PC-9 (cell line): ENCODE results near the gene SPPL3. TPM values are rescaled to one million over a fixed set of nuclear protein-coding genes. Genes with fewer than 3 reads are reported as not detected.

Source experiments
- BruUV-seq: library from RNA; stranded (reverse); fragments of 400-500 nt; replicated peaks from 2 replicates; lab custom pipeline; 2021; lab: Mats Ljungman, UMichigan
- CTCF ChIA-PET: fragments of 300-600 bp; sonication (Branson Sonifier 250); formaldehyde crosslinking; loops from one replicate; lab custom pipeline; 2022; ENCODE audit warnings: antibody characterized with exemption; lab: Charles Lee
- POLR2A ChIA-PET: fragments of 300-600 bp; sonication (Branson Sonifier 250); formaldehyde crosslinking; loops from one replicate; lab custom pipeline; 2022; ENCODE audit warnings: antibody characterized with exemption; ENCODE audit not compliant: unreplicated experiment; lab: Charles Lee
- DNase-seq, 2 experiments: peaks; one replicate each; pipeline versions ENCODE4 v3.0.0 to v3.0.0-alpha.2; 2015 to 2022; ENCODE audit warnings: mixed read lengths in 1 of 2
- H2AFZ ChIP-seq: fragments of 200-600 bp; sonication (generic); 2 replicates; pipeline ENCODE4 v1.8.1; 2017; ENCODE audit warnings: antibody characterized with exemption
- H3F3A ChIP-seq: fragments of 200-600 bp; sonication (generic); 2 replicates; pipeline ENCODE4 v1.8.1; 2017; ENCODE audit warnings: antibody characterized with exemption, mild to moderate bottlenecking, low read depth; ENCODE audit not compliant: insufficient read depth
- H3K27ac ChIP-seq: fragments of 200-600 bp; sonication (generic); 2 replicates; pipeline ENCODE4 v1.6.1; 2016; ENCODE audit warnings: mixed run types
- H3K27me3 ChIP-seq: fragments of 200-600 bp; sonication (generic); 2 replicates; pipeline ENCODE4 v1.6.1; 2016; ENCODE audit warnings: low read depth, mixed run types; ENCODE audit not compliant: insufficient read depth
- H3K36me3 ChIP-seq: fragments of 200-600 bp; sonication (generic); 2 replicates; pipeline ENCODE4 v1.6.1; 2016; ENCODE audit warnings: low read depth, mixed run types
- H3K4me1 ChIP-seq: fragments of 200-600 bp; sonication (generic); replicated peaks from 2 replicates; pipeline ENCODE4 v1.6.1; 2016; ENCODE audit warnings: mixed run types; ENCODE audit not compliant: insufficient read depth
- H3K4me2 ChIP-seq: fragments of 200-600 bp; sonication (generic); 2 replicates; pipeline ENCODE4 v1.6.1; 2017; ENCODE audit warnings: mixed run types
- H3K4me3 ChIP-seq: fragments of 200-600 bp; sonication (generic); 2 replicates; pipeline ENCODE4 v1.6.1; 2016; ENCODE audit warnings: mixed run types
- H3K79me2 ChIP-seq: fragments of 200-600 bp; sonication (generic); 2 replicates; pipeline ENCODE4 v1.6.1; 2017; ENCODE audit warnings: low read depth, mixed run types
- H3K9me2 ChIP-seq: fragments of 200-600 bp; sonication (generic); 2 replicates; pipeline ENCODE4 v1.8.1; 2017; ENCODE audit warnings: mild to moderate bottlenecking; ENCODE audit not compliant: insufficient read depth
- H3K9me3 ChIP-seq: fragments of 200-600 bp; sonication (generic); 2 replicates; pipeline ENCODE4 v1.8.1; 2016; ENCODE audit warnings: low read depth; ENCODE audit not compliant: insufficient read depth
- H4K20me1 ChIP-seq: fragments of 200-600 bp; sonication (generic); 2 replicates; pipeline ENCODE4 v1.8.1; 2017; ENCODE audit not compliant: insufficient read depth
- EZH2 ChIP-seq: fragments of 200-600 bp; sonication (generic); IDR thresholded peaks from 2 replicates; pipeline ENCODE4 v1.8.0; 2017; ENCODE audit warnings: antibody characterized with exemption, low read depth
- intact Hi-C: fragments of 100-400 bp; cut with micrococcal nuclease; formaldehyde crosslinking; loops from one replicate; pipeline ENCODE4 v1.10.0; 2022; ENCODE audit not compliant: unreplicated experiment
- total RNA-seq: library from RNA; stranded (reverse); gene quantifications from 2 replicates; pipeline ENCODE4 v1.2.3, GENCODE V29; 2021
- TF ChIP-seq, protein P1 (sequence below): fragments of 200-600 bp; sonication (generic); conservative IDR thresholded peaks from 2 replicates; pipeline ENCODE4 v1.6.1; 2017; ENCODE audit warnings: mixed run types, antibody characterized with exemption, mild to moderate bottlenecking, moderate library complexity

SPPL3 gene
- total RNA-seq, 1 experiment from 2014 or later = 44.7 TPM

DNA sequence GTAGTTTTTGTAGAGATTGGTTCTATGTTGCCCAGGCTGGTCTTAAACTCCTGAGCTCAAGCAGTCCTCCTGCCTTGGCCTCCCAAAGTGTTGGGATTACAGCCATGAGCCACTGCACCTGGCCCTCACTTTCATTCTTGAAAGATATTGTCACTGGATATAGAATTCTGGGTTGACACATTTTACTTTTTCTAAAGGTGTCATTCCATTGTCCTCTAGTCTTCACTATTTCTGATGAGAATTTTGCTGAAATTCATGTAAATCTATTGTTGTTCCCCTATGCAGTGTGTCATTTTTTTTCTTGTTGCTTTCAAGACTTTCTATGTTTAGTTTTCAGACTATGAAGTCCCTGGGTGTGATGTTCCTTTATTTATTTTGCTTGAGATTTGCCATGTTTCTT, 149.4 kb downstream of the SPPL3 start:
- Histone ChIP-seq H3K4me1 (no peaks in the 10 kb centered on the region), H2AFZ (no peak overlapping the region), H3K4me3 (no peak overlapping the region), H3K36me3 (no peaks in the 10 kb centered on the region), H4K20me1 (no peaks in the 10 kb centered on the region), H3K79me2 (no peaks in the 10 kb centered on the region), H3F3A (no peaks in the 10 kb centered on the region), H3K9me3 (no peaks in the 10 kb centered on the region), H3K4me2 (no peak overlapping the region), H3K27ac (no peak overlapping the region), H3K9me2 (no peaks in the 10 kb centered on the region), H3K27me3 (no peaks in the 10 kb centered on the region)
- no peak for DNase-seq
- TF ChIP-seq, protein P1, sequence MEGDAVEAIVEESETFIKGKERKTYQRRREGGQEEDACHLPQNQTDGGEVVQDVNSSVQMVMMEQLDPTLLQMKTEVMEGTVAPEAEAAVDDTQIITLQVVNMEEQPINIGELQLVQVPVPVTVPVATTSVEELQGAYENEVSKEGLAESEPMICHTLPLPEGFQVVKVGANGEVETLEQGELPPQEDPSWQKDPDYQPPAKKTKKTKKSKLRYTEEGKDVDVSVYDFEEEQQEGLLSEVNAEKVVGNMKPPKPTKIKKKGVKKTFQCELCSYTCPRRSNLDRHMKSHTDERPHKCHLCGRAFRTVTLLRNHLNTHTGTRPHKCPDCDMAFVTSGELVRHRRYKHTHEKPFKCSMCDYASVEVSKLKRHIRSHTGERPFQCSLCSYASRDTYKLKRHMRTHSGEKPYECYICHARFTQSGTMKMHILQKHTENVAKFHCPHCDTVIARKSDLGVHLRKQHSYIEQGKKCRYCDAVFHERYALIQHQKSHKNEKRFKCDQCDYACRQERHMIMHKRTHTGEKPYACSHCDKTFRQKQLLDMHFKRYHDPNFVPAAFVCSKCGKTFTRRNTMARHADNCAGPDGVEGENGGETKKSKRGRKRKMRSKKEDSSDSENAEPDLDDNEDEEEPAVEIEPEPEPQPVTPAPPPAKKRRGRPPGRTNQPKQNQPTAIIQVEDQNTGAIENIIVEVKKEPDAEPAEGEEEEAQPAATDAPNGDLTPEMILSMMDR = no peak
- no peak for TF ChIP-seq EZH2
- CTCF ChIA-PET = no interaction called here
- BruUV-seq = no TSS peak
- POLR2A ChIA-PET = no interaction called here
- intact Hi-C loops = no loop called here

DNA sequence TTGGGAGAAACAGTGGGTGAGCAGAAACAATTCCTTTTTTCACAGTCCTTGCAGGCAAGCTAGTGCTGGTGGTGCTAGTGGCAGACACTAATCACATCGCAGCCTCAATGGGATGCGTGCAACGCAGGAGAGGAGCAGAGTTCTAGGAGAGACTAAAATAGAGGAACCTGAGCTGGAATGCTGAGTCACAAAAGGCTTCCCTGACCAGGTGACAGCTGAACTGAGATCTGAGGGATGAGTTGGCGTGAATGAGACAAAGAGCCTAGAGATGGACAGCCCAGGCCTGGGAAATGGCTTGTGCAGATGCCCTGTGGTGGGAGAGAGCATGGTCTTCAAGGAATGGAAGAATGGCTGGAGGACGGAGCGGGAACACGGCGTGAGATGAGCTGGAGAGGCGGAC, 152.8 kb downstream of the SPPL3 start:
- BruUV-seq = no TSS peak
- DNase-seq = no peak
- no peak overlapping the region for H3K4me2 ChIP-seq

DNA sequence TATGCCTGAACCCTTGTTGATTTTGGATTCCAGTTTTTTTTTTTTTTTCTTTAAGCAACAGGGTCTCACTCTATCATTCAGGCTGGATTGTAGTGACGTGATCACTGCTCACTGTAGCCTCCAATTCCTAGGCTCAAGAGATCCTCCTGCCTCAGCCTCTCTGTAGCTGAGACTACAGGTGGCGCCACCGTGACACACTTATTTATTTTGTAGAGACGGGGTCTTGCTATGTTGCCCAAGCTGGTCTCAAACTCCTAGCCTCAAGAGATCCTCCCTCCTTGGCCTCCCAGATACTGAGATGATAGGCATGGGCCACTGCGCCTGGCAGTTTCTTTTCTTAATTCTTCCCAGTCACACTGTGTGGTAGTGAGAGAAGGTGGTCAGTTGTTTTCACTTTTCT, 153.4 kb downstream of the SPPL3 start:
- TF ChIP-seq EZH2 = no peak
- TF ChIP-seq, protein P1 = no peak
- DNase-seq = no peak
- Histone ChIP-seq H3K4me3 (no peak overlapping the region), H2AFZ (no peak overlapping the region), H3K27me3 (no peaks in the 10 kb centered on the region), H3K36me3 (no peaks in the 10 kb centered on the region), H3K79me2 (no peaks in the 10 kb centered on the region), H3F3A (no peaks in the 10 kb centered on the region), H3K9me3 (no peaks in the 10 kb centered on the region), H4K20me1 (no peaks in the 10 kb centered on the region), H3K9me2 (no peaks in the 10 kb centered on the region), H3K4me1 (no peaks in the 10 kb centered on the region), H3K27ac (no peak overlapping the region), H3K4me2 (no peak overlapping the region)
- ChIA-PET CTCF (interaction anchor here (0.6 to 0.7 kb wide), 2 partner anchors 65 to 254 kb away, joined by 8 to 13 read pairs; no protein-coding TSS in a partner anchor), POLR2A (interaction anchor here (0.6 kb wide), 1 partner anchor 68 kb away, joined by 6 read pairs; no protein-coding TSS in a partner anchor)
- no TSS peak for BruUV-seq
- intact Hi-C loops = no loop called here

More for the DNA sequence above, 152.8 kb downstream of the SPPL3 start:
- TF ChIP-seq, protein P1 = no peak
- TF ChIP-seq EZH2 = no peak
- POLR2A ChIA-PET = no interaction called here
- no peaks in the 10 kb centered on the region for H3K27me3 ChIP-seq
- no peaks in the 10 kb centered on the region for H4K20me1 ChIP-seq
- no peak overlapping the region for H2AFZ ChIP-seq
- H3K4me3 ChIP-seq = no peak overlapping the region
- H3K79me2 ChIP-seq = no peaks in the 10 kb centered on the region
- H3K9me3 ChIP-seq = no peaks in the 10 kb centered on the region
- H3K4me1 ChIP-seq = no peaks in the 10 kb centered on the region
- H3K27ac ChIP-seq = no peak overlapping the region
- no peaks in the 10 kb centered on the region for H3K9me2 ChIP-seq
- H3F3A ChIP-seq = no peaks in the 10 kb centered on the region
- CTCF ChIA-PET = interaction anchor here (0.6 to 0.7 kb wide), 3 partner anchors 64 to 278 kb away, joined by 3 to 13 read pairs (median 8); no protein-coding TSS in a partner anchor
- intact Hi-C loops = no loop called here
- H3K36me3 ChIP-seq = no peaks in the 10 kb centered on the region
